NCI-H524 (cell line): Measurements from ENCODE around the gene HSF5.
"Not testable (repeated sequence)": the region's sequence is repeated elsewhere in the genome, so short reads cannot be mapped to it uniquely, and the experiment has no call there.

Experiments used
- DNase-seq, 2 experiments: peaks; one replicate each; lab custom pipeline; 2025; lab: John Stamatoyannopoulos, UW

The HSF5 gene

GRCh38 chr17:58516644-58517377, 28.6 kb upstream of the HSF5 start:
- DNase-seq, result peak in 1 of 2 experiments; percentile 48

- no peak for DNase-seq
Measured at GRCh38 chr17:58515286-58515685, 27.1 kb upstream of the HSF5 start.

- DNase-seq, result no peak
Measured at GRCh38 chr17:58514770-58515157, 26.6 kb upstream of the HSF5 start.

- DNase-seq, result peak; percentile 75 to 86
Measured at GRCh38 chr17:58513965-58514769, 26.0 kb upstream of the HSF5 start, which contains the start of gene MTMR4. Gene MTMR4 (minus strand): TSS chr17:58514638. CDS start chr17:58514407, 231 bp downstream.

DNA sequence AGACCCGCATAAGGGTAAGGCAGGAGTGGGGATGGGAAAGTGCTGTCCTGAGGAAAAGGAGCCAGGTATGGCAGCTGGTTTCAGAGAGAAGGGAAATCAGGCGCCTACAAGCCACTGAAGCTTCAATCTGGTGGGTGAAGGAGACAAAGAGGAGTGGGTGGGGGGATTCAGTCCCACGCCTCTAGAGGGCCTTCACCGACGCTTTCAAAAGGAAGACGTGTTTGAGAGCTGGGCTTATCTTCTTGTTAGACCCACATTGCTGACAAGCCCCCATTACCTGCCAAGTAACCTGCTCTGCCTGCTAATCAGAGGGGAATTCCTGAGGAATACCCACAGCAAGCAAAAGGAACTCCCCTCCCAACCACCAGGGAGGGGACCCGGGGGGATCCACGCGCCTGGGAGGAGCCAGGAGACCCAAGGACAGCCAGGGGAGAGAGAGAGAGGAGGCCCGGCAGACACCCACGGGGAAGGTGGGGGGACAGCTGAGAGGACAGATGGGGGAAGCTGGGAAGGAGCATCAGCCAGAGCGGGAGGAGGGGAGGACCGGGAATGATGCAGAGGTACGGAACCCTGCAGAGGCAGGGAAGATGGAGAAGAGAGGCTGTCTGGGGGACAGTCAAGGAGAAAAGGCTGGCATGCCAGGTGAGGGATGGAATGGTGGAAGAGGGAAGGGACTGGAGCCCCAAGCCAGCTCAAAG, 25.2 kb upstream of the HSF5 start:
- DNase-seq, result peak; percentile 75 to 77

DNA sequence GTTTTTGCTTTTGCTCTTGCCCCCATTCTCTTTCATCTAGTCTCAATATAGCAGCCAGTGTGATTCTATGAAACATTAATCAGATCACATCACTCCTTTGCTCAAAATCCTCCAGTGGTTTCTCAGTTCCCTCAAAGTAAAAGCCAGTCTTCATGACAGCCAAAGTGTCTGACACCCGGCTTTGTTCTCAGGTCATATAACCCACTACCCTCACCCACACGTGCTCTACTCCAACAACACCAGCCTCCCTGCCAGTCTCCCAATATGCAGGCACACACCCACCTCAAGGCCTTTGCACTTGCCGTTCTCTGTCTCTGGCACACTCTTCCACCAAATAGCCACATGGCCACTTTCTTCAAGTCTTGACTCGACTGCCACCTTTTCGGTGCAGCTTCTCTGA, 21.9 kb upstream of the HSF5 start:
- DNase-seq, result no peak

- DNase-seq, result no peak
Measured at GRCh38 chr17:58508341-58509067, 20.3 kb upstream of the HSF5 start.

DNA sequence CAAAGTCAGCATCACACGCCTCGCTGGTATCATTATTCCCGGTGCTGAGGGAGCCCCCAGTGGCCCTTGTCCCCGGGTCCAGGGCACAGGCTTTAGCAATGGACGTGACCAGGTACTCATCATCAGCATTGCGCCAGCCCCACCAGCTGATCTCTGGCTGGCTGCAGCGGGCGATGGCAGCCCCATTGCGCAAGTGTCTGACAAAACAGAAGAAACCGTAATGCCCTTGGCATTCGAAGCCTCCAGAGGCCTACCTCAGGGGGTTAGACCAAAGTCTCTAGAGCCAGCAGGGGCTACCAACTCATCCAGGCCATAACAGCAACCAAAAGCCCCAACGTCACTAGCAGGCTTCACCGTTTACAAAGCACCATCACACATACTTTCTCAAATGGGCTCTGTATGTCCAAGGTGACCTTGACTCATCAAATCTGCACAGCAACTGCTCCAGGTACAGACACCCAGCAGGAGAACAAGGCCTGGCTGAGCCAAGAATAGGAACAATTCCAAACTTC, 19.0 kb upstream of the HSF5 start:
- no peak for DNase-seq

- no peak for DNase-seq
Measured at GRCh38 chr17:58506354-58507080, 18.3 kb upstream of the HSF5 start.

DNA sequence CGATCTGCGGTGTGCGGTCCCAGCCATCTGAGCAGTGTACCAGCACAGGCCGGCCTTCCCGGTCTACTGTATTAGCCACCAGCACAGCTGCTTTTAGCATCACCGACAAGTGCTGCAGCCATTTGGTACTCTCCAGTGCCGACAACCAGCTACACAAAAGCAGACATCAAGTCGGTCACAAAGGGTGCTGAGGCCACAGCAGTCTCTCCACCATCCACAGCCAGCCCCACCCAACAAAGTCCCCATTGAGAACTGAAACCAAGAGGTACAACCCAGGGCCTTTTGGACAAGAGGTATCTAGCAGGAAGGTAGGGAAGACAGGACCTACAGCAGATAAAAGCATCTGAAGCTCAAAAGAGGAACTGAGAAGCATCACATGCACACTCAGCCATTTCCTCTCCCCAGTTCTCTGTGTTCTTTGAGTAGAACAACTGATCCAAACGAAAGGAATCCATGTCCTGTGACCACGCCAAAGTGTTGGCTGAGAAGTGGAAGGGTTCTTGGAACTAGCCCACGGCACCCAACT, 16.7 kb upstream of the HSF5 start:
- no peak for DNase-seq

- DNase-seq, result no peak
Measured at GRCh38 chr17:58503866-58504265, 15.7 kb upstream of the HSF5 start.

DNA sequence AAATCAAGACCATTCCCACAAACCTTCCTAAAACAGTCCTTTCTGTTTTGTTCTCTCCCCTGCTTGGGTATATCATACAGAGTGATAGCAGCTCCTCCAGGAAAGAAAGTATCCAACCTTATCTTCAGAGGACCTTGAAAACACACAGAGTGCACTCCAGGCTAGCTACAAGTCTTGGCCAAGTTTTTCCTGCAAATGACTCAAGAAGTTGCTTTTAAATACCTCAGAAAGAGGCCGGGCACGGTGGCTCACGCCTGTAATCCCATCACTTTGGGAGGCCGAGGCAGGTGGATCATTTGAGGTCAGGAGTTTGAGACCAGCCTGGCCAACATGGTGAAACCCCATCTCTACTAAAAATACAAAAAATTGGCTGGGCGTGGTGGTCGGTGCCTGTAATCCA, 14.9 kb upstream of the HSF5 start:
- not testable (repeated sequence) for DNase-seq

DNA sequence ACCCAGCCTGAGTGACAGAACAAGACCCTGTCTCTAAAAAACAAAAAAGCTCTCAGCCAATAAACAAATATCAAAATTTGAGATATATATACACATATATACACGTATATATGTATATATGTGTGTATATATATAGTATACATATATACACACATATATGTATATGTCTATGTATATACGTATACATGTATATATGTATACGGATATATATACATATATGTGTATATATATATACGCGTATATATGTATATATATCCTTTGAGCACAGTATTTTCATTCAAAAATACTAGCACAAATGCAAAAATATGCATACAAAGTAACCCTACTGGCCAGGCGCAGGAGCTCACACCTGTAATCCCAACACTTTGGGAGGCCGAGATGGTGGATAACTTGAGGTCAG, 13.2 kb upstream of the HSF5 start:
- DNase-seq, result no peak

DNA sequence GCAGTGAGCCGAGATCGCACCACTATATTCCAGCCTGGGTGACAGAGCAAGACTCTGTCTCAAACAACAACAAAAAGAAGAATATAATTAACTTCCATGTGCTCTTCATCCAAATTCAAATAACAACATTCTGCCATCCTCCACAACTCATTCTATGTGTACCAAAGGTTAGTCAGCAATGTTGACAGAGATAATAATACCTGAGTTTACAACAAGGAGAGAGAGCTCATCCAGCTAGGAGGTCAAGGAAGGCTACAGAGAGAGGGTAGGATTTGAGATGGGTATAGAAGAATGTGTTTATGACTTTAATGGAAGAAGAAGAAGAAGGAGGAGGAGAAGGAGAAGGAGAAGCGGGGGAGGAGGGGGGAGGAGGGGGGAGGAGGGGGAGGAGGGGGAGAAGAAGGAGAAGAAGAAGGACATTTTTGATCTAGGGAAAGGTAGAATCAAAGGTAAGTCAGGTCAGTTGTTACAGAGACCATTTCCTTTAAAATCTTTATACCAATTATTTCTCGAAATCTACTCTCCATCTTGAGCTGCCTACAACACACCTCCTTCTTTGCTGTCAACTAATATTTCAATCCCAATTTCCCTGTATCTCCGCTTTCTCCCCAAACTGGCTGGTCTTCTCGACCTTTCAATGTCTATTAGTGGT, 10.1 kb upstream of the HSF5 start:
- DNase-seq, result no peak

GRCh38 chr17:58493506-58493905, 5.3 kb upstream of the HSF5 start:
- no peak for DNase-seq

DNA sequence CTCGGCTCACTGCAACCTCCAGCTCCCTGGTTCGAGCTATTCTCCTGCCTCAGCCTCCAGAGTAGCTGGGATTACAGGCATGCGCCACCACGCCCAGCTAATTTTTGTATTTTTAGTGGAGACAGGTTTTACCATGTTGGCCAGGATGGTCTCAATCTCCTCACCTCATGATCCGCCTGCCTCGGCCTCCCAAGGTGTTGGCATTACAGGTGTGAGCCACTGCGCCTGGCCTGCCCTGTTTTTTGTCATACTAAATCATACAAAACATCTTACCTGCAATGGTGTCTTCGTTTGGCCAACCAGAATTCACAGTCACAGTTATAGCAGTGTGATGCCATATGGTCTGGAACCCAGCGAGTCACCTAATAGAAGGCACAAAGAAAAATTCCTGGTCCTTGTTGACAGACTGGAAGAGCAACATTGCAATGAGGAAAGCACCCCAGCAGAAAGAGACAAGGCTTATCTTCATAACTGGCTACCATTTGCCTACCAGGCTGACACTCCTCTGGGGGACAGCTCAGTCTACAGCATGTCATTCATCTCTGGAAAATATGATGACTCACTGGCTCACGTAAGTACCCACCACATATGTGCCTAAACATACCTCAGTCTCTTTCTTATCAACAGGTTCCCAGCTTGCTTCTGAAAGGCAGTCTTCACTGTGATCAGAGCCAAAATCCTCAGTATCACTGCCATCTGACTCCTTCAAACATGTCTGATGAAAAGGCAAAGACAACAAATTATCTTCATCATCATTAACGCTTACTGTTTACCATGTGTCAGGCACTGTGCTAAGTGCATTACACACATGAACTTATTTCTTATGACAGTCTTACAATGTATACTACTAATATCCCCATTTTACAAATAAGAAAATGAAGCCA, 4.3 kb upstream of the HSF5 start:
- no peak for DNase-seq

GRCh38 chr17:58491510-58492045, 3.4 kb upstream of the HSF5 start:
- DNase-seq, result no peak

GRCh38 chr17:58488428-58488890, 251 bp upstream of the HSF5 start:
- no peak for DNase-seq

GRCh38 chr17:58484600-58484999, 3.6 kb downstream of the HSF5 start:
- DNase-seq, result no peak
